ENCODE data around the gene ARMCX4. TPM values are rescaled to one million over a fixed set of nuclear protein-coding genes. Genes with fewer than 3 reads are reported as not detected.

Gene ARMCX4
- polyA plus RNA-seq, 1 of the 3 experiments (the other 2 are of a cell fraction), result 3.7 TPM

DNA sequence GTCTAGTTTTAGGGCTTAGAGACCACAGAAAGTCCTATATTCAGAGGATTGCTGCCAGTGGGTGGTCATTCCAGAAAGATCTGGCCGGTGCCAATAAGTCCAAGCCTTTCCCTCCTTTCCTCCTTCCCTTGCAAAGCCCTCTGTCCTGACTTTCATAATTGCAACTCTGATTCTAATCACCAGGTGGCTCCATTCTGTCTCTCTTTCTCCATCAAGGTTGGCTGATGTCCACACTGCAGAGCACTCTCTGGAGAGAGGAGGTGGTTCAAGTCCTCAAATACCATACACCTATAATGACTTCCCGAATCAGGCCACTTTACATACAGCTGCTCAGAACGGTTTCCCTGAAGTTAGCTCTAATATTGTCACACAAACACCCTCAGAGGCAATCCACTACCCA, 22.4 kb upstream of the ARMCX4 start (continued):
- TF ChIP-seq, protein P1, sequence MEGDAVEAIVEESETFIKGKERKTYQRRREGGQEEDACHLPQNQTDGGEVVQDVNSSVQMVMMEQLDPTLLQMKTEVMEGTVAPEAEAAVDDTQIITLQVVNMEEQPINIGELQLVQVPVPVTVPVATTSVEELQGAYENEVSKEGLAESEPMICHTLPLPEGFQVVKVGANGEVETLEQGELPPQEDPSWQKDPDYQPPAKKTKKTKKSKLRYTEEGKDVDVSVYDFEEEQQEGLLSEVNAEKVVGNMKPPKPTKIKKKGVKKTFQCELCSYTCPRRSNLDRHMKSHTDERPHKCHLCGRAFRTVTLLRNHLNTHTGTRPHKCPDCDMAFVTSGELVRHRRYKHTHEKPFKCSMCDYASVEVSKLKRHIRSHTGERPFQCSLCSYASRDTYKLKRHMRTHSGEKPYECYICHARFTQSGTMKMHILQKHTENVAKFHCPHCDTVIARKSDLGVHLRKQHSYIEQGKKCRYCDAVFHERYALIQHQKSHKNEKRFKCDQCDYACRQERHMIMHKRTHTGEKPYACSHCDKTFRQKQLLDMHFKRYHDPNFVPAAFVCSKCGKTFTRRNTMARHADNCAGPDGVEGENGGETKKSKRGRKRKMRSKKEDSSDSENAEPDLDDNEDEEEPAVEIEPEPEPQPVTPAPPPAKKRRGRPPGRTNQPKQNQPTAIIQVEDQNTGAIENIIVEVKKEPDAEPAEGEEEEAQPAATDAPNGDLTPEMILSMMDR (IDR thresholded peaks at IDR 0.05), result peak; percentile 53

DNA sequence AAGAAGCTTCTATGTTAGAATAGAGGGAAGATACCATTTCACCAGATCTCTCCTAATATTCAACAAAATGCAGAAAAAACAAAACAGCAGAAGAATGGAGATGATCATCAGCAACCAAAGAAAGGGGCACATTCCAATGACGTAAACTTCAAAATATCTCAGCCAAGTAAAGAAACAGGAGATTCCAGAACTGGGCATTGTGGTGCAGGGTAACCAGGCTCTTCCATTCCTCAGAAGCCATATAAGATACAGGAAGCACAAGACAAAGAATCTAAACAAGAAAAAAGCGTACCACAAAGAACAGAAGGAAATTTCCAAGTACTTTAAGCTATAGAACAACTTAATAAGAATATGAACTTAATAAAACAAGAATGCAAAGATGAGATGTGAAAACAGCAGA, 6.9 kb upstream of the ARMCX4 start:
- Histone ChIP-seq H3K27me3 (ENCODE audit: insufficient read depth) (no peaks in the 10 kb centered on the region), H3K36me3 (replicated peaks in 1 of 2; ENCODE audit: control insufficient read depth in 1 of 2, insufficient read depth in 2 of 2, low read length in 1 of 2) (no peaks in the 10 kb centered on the region), H4K20me1 (ENCODE audit: insufficient read depth) (no peaks in the 10 kb centered on the region), H3K9me2 (0 out of 2 replicates have a peak, but pooled peaks cover 2% of the 10 kb centered on the region), H3K9me3 (no peaks in the 10 kb centered on the region), H2AFZ (ENCODE audit: low read depth) (no peak overlapping the region), H3K4me2 (no peak overlapping the region), H3K4me3 (ENCODE audit: low read depth in 2 of 2, low read length in 1 of 2) (no peak overlapping the region), H3K9ac (no peak overlapping the region), H3K4me1 (ENCODE audit: control insufficient read depth in 1 of 2, insufficient read depth in 2 of 2, low read depth in 1 of 2, low read length in 1 of 2) (no peaks in the 10 kb centered on the region), H3F3A (replicated peaks; ENCODE audit: insufficient read depth) (peaks cover 3% of the 10 kb centered on the region), H3K27ac (ENCODE audit: low read depth in 2 of 2, low read length in 1 of 2) (no peak overlapping the region), H3K79me2 (ENCODE audit: insufficient read depth) (no peaks in the 10 kb centered on the region)
- TF ChIP-seq GABPA (IDR thresholded peaks at IDR 0.05; ENCODE audit: low read depth), result no peak
- no peak for TF ChIP-seq SIN3A (IDR thresholded peaks at IDR 0.05; ENCODE audit: borderline replicate concordance, low read depth, low read length)
- no peak for TF ChIP-seq FOXJ3 (CRISPR knock-in tag; IDR thresholded peaks at IDR 0.05)
- no peak for DNase-seq
- WGBS (ENCODE audit: low lambda C conversion rate), result 30% methylated on average over 2 of the region's 2 CpGs
- ChIA-PET CTCF (no interaction called here), POLR2A (no interaction called here)

DNA sequence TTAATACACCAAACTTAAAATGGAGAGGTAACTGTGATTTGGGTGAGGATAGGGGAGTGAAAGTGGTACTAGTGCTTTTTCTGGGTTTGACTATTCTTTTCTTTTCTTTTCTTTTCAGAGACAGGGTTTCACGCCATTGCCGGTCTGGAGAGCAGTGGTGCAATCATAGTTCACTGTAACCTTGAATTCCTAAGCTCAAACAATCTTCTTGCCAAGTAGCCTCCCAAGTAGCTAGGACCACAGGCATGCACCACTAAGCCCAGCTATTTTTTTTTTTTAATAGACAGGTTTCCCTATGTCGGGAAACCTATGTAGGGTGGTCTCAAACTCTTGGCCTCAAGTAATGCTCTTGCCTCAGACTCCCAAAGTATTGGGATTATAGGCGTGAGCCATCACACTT, 3.0 kb upstream of the ARMCX4 start:
- Histone ChIP-seq H3K36me3 (replicated peaks in 1 of 2; ENCODE audit: control insufficient read depth in 1 of 2, insufficient read depth in 2 of 2, low read length in 1 of 2) (no peaks in the 10 kb centered on the region), H3F3A (replicated peaks; ENCODE audit: insufficient read depth) (peaks cover 3% of the 10 kb centered on the region), H3K79me2 (ENCODE audit: insufficient read depth) (no peaks in the 10 kb centered on the region), H3K4me3 (ENCODE audit: low read depth in 2 of 2, low read length in 1 of 2) (no peak overlapping the region), H3K27ac (ENCODE audit: low read depth in 2 of 2, low read length in 1 of 2) (no peak overlapping the region), H3K9ac (no peak overlapping the region), H3K27me3 (ENCODE audit: insufficient read depth) (no peaks in the 10 kb centered on the region; the same call in 1 of the 2 replicates), H3K9me3 (no peaks in the 10 kb centered on the region), H4K20me1 (ENCODE audit: insufficient read depth) (no peaks in the 10 kb centered on the region), H3K9me2 (no peaks in the 10 kb centered on the region), H3K4me1 (ENCODE audit: control insufficient read depth in 1 of 2, insufficient read depth in 2 of 2, low read depth in 1 of 2, low read length in 1 of 2) (no peaks in the 10 kb centered on the region), H3K4me2 (no peak overlapping the region), H2AFZ (ENCODE audit: low read depth) (no peak overlapping the region)
- no peak for TF ChIP-seq FOXM1 (IDR thresholded peaks at IDR 0.05; ENCODE audit: low read depth)
- POLR2A ChIA-PET, result no interaction called here
- 45% methylated on average over 4 of the region's 4 CpGs for WGBS (ENCODE audit: low lambda C conversion rate)
- CTCF ChIA-PET, result no interaction called here
- no peak for DNase-seq

DNA sequence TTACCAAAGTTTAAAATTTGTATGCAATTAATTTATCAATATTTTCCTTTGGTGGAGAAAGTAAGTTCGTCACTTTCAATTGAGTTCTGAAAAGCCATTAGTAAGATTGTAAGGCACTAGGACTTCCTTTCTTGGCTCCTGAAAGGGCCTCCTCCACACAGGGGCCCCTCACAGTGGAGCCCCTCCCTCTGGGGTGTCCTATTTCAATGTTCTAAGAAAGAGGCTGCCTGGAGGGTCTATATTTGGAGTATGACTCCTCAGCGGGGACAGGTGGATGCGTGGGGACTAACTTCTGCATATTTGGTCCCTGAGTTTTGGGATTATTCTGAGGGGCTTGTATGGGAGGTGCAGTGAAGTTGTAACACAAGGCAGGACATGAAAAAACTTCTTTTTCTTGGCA, 1.6 kb upstream of the ARMCX4 start:
- H3K79me2 ChIP-seq (ENCODE audit: insufficient read depth), result no peaks in the 10 kb centered on the region
- H3K4me3 ChIP-seq (ENCODE audit: low read depth in 2 of 2, low read length in 1 of 2), result no peak overlapping the region
- no peak overlapping the region for H3K9ac ChIP-seq
- TF ChIP-seq YY1 (IDR thresholded peaks at IDR 0.05; ENCODE audit: low read depth) (no peak), EZH2phosphoT487 (IDR thresholded peaks at IDR 0.05; ENCODE audit: borderline replicate concordance, low read depth) (no peak), EP300 (IDR thresholded peaks at IDR 0.05; ENCODE audit: borderline replicate concordance in 1 of 2, low read depth in 1 of 2, low read length in 1 of 2) (no peak), CHD2 (IDR thresholded peaks at IDR 0.05; ENCODE audit: low read length, partially characterized antibody) (no peak)
- TF ChIP-seq, protein P2, sequence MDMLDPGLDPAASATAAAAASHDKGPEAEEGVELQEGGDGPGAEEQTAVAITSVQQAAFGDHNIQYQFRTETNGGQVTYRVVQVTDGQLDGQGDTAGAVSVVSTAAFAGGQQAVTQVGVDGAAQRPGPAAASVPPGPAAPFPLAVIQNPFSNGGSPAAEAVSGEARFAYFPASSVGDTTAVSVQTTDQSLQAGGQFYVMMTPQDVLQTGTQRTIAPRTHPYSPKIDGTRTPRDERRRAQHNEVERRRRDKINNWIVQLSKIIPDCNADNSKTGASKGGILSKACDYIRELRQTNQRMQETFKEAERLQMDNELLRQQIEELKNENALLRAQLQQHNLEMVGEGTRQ (IDR thresholded peaks at IDR 0.05; ENCODE audit: borderline replicate concordance, low read depth, low read length), result no peak
- TF ChIP-seq, protein P3, sequence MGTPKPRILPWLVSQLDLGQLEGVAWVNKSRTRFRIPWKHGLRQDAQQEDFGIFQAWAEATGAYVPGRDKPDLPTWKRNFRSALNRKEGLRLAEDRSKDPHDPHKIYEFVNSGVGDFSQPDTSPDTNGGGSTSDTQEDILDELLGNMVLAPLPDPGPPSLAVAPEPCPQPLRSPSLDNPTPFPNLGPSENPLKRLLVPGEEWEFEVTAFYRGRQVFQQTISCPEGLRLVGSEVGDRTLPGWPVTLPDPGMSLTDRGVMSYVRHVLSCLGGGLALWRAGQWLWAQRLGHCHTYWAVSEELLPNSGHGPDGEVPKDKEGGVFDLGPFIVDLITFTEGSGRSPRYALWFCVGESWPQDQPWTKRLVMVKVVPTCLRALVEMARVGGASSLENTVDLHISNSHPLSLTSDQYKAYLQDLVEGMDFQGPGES (IDR thresholded peaks at IDR 0.05; ENCODE audit: low read depth, low read length), result no peak
- TF ChIP-seq, protein P4, sequence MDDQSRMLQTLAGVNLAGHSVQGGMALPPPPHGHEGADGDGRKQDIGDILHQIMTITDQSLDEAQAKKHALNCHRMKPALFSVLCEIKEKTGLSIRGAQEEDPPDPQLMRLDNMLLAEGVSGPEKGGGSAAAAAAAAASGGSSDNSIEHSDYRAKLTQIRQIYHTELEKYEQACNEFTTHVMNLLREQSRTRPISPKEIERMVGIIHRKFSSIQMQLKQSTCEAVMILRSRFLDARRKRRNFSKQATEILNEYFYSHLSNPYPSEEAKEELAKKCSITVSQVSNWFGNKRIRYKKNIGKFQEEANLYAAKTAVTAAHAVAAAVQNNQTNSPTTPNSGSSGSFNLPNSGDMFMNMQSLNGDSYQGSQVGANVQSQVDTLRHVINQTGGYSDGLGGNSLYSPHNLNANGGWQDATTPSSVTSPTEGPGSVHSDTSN (IDR thresholded peaks at IDR 0.05), result no peak
- no peaks in the 10 kb centered on the region for H3K9me3 ChIP-seq
- H3K27ac ChIP-seq (ENCODE audit: low read depth in 2 of 2, low read length in 1 of 2), result no peak overlapping the region
- H4K20me1 ChIP-seq (ENCODE audit: insufficient read depth), result no peaks in the 10 kb centered on the region
- H3K4me2 ChIP-seq, result no peak overlapping the region
- H3K36me3 ChIP-seq (replicated peaks in 1 of 2; ENCODE audit: control insufficient read depth in 1 of 2, insufficient read depth in 2 of 2, low read length in 1 of 2), result peaks cover 2 to 4% of the 10 kb centered on the region in 2 experiments
- no peak for DNase-seq
- no peaks in the 10 kb centered on the region for H3K9me2 ChIP-seq
- H2AFZ ChIP-seq (ENCODE audit: low read depth), result no peak overlapping the region
- ChIA-PET POLR2A (no interaction called here), CTCF (interaction anchor here (1.5 kb wide), 1 partner anchor 39 kb away, joined by 3 read pairs; no protein-coding TSS in a partner anchor)
- H3K27me3 ChIP-seq (ENCODE audit: insufficient read depth), result no peaks in the 10 kb centered on the region; the same call in 1 of the 2 replicates
- H3F3A ChIP-seq (replicated peaks; ENCODE audit: insufficient read depth), result no peaks in the 10 kb centered on the region
- WGBS (ENCODE audit: low lambda C conversion rate), result 55% methylated on average over 3 of the region's 3 CpGs
- H3K4me1 ChIP-seq (ENCODE audit: control insufficient read depth in 1 of 2, insufficient read depth in 2 of 2, low read depth in 1 of 2, low read length in 1 of 2), result no peaks in the 10 kb centered on the region

Measured in SK-N-SH (cell line).